ENCODE measurements around the gene NCAM2.

The NCAM2 gene

GRCh38 chr21:21481239-21481638, 483.0 kb downstream of the NCAM2 start:
- no peak for DNase-seq

GRCh38 chr21:21508859-21509258, 510.6 kb downstream of the NCAM2 start:
- no peak for DNase-seq

- no peak for DNase-seq
Observed at GRCh38 chr21:21530680-21531079, 532.5 kb downstream of the NCAM2 start.

- no peak for DNase-seq
Observed at GRCh38 chr21:21547368-21547953, 549.3 kb downstream of the NCAM2 start.

- DNase-seq, result no peak
Observed at GRCh38 chr21:21559285-21560045, 561.3 kb downstream of the NCAM2 start.

All from activated gamma-delta T cell treated with Interleukin-2 at 50 U/mL for 16 hours (primary cell).